Middle frontal gyrus (tissue), 1 donor: ENCODE data around the gene KCNIP4.
A peak's percentile ranks its signal among the peaks of the same experiment; 100 is the strongest.
"Not testable (repeated sequence)": the region's sequence is repeated elsewhere in the genome, so short reads cannot be mapped to it uniquely, and the experiment has no call there.

ENCODE experiments used
- DNase-seq: peaks from one replicate; pipeline ENCODE4 v3.0.0-alpha.2; 2015; ENCODE audit warnings: low spot score; ENCODE audit errors: extremely low spot score

Gene KCNIP4

DNA sequence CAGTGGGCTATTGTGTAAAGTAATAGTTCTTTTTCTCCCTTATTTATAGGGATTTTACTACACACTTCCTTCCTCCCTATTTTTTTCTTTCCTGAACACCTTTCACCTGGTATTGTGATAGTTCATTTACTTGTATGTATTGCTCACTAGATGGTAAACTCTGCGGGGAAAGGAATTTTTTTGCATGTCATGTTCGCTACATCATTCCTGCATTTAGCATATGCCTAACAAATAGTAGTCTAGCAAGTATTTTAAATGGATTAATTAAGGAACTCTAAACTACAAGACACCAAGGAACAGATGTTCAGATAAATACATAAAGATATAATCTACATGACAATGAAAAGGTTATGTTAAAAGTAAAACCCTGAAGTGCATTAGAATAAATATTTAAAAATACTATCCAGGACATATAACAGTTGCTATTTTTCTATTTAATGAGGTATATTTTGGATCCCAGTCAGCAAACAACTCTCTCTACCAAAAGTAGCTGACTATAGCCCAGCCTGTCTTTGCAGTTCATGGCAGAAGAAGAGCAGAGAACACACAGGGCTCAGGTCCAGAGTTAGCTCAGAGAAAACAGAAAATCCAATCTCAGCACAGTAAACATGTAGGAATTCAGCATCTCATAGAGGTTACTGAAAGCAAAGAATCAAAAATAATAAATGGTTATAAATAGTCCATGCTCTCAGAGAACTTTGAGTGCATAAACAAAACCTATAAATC, 1160.5 kb downstream of the KCNIP4 start:
- no peak for DNase-seq

DNA sequence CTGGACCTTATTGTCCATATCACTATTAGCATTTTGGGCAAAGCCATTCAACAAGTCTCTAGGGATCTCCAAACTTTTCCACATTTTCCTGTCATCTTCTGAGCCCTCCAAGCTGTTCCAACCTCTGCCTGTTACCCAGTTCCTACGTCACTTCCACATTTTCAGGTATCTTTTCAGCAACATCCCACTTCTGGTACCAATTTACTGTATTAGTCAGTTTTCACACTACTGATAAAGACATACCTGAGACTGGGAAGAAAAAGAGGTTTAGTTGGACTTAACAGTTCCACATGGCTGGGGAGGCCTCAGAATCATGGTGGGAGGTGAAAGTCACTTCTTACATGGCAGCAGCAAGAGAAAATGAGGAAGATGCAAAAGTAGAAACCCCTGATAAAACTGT, 1165.4 kb downstream of the KCNIP4 start:
- not testable (repeated sequence) for DNase-seq

DNA sequence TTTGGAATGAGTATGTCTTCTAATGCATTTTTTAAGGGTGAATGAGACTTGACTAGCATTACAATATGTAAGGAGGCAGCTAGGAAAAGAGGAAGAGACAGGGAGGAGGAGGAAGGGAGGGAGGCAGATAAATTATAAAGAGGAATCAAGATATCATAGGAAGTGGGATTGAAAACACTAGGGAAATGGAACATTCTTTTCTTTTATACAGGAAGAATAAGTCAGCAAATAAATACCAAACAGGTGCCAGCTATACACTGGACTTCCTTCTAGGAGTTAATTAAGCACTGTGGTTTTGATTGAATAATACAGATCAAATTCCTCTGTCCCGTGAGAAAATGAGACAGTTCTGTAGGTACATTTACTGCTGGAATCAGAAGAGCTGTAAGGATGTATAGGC, 1169.7 kb downstream of the KCNIP4 start:
- DNase-seq: no peak

DNA sequence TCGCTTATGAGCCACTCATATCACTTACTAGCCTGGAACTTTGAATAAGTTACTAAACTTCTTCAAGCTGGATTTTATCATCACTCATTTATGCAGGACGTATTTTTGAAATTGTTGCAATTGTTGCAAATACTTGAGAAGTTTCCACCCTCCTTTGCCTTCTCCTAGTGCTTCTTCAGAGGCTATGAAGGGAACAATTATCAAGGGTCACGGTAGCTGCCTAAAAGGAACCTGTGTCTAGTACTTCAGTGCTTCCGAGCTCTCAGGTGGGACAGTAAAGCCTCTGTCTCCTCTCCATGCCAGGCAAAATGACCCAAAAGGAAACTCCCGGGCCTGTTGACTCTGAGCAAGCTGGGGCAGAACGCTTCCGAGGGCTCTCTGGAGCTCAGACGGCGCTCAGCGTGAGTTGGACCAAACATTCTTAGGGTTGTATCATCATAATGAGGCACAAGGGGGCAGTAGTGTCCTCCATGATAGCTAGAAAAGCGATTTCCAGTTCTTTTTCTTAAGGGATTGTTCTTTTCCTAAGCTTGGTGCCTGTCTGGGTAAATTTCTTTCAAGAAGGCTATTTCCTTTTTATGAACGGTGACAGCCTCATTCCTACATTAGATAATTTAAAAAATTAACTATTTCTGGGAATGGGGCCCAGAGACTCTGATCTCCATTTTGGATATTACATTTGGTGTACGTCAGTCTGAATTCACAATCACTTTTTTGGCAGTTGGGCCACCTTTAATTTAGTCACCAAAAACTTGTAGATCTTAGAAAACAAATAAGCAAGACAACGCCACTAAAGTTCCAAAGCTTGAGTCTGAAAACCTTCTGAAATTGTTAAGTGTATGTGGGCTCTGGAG, 1175.2 kb downstream of the KCNIP4 start:
- peak; percentile 52 for DNase-seq

DNA sequence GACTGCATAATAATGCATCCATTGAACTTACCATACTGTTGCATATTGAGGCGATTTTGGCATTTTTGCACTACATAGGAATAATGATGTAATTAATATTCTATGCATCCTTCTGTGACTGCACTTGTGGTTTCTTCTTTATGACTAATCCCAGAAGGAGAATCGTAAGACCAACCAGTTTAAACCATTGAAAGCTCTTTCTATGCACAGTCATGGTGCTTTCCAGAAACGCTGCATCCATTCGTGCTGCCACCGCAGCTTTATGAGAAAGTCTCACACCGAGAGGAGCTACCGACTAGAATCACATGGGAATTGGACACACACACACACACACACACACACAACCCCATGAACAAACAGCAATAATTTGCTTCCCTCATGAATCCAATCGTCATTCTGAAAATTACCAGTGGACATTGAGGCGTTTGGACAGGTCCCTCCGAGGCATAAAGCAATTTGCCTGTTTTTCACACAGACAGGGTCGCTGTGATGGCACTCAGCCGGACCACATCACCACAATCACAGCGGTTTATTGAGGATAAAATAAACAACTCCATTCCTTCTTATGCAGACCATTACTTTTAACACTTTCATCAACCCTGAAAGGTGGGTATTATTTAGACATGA, 1184.1 kb downstream of the KCNIP4 start:
- DNase-seq: no peak

DNA sequence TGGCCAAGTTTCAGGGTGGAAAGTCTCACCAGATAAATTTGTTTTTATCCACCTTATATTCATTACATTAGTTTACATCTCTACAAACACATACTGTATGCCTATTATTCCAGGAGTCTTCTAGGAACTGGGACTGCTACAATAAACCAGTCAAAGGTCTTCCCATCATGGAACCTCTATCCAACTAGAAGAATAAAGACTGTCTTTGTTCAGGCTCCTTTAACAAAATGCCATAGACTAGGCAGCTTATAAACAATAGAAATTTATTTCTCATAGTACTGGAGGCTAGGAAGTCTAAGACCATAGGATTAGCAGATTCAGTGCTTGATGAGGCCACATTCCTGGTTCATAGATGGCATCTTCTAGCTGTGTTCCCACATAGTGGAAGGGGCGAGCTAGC, 1186.7 kb downstream of the KCNIP4 start:
- no peak for DNase-seq

DNA sequence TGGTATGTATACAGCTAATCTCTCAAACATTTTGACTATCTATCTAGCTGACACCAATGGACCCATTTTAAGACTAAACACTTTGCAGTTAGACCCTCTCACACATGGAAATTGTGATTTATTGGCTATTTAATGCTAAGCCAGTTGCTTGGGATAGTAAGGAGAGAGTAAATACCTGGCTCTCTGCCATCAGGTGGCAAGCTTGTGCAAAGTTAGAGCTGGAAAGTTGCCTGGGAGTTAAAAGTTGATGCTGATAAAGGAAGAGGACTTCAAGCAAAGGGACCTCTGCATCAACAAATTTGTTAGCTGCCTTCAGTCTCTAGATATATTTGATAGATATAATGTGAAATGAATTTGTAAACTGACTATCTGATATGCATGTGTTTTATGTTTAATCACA, 1187.2 kb downstream of the KCNIP4 start:
- no peak for DNase-seq

DNA sequence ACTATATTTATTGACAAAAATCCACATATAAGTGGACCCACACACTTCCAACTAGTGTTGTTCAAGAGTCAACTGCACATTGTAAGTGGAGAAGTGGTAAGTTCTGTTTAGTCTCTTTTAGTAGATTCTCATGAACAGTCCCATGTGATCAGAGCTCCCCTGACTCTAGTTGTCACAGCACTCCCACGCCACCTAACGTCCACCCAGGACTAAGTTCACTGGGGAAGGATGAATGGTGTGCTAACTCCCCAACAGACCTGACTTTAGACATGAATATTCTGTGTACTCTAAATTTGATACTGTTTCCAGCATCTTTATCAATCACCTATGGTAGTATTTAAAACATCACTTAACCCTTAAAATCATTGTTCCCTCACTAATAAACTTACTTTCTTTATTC, 1188.5 kb downstream of the KCNIP4 start:
- no peak for DNase-seq

DNA sequence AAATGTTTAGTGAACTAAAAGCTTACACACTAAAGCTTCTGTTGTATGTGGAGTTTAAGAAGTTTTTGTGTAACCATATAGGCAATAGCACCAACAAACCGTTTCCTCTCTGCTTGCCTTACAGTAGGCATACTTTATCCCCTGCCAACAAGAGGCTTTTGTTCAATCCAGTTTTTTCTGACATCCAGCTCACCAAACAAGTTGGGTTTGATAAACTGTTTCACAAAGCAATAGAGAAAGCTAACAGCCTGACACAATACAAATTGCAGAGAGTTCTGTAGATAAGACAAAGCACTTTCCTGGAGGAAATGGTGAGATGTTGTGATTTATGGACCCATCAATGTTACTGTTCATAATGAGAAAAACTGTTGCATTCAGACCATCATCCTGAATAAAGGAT, 1194.5 kb downstream of the KCNIP4 start:
- no peak for DNase-seq

DNA sequence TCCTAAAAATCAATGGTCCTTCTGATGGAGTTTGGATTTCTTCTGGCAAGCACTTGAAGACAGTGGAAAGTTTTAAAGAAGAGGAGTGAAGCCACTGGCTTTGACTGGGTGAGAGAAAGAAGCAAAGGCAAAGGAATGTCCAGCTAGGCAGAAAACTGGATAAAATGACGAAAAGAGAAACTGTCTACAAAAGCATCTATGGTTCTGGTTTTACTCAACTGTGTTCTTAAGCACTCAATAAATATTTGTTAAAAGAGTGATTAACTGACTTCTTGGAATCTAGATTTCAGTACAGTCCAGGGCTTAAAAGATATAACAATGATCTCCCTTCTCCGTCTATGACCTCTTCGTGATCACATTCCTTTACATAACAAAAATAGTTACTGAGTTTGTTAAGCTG, 1195.9 kb downstream of the KCNIP4 start:
- no peak for DNase-seq

DNA sequence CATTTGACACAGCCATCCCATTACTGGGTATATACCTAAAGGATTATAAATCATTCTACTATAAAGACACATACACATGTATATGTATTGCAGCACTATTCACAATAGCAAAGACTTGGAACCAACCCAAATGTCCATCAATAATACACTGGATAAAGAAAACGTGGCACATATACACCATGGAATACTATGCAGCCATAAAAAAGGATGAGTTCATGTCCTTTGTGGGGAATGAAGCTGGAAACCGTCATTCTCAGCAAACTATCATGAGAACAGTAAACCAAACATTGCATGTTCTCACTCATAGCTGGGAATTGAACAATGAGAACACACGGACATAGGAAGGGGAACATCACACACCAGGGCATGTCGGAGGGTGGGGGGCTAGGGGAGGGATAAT, 1202.6 kb downstream of the KCNIP4 start:
- DNase-seq: not testable (repeated sequence)

DNA sequence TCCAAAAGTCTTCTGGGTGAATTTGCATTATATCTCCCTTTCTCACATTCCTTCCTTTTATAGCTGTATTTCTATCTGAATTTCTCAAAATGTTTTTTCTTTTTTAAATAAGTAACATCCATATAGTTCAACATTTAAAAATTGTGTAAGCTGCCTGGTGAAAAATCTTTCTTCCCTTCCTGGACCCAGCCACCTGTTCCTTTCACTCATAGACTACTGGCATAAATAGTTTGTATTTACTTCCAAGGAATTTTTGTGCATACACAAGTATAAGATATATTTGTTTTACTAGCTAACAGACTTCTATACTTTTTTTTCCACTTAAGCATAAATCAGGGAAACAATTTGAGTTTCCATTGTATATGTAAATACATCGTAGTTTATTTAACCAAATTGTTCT, 1212.6 kb downstream of the KCNIP4 start:
- no peak for DNase-seq

DNA sequence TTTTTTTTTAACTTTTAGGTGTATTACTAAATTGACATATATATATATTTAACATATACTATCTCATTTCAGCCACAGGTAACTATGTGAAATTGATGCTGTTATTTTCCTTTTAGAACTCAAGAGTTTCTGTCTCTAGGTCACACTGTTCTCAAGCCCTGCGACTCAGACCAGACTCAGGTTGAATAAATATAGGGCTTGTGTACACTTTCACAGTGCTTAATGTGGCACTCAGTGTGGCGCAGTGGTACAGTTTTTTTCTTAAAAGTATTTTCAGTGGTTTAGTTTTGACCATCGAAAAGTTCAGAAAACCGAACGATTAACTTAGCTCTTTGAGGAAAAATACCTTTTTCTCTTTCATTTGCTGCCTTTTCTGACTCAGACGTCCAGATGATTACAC, 1223.7 kb downstream of the KCNIP4 start:
- no peak for DNase-seq

DNA sequence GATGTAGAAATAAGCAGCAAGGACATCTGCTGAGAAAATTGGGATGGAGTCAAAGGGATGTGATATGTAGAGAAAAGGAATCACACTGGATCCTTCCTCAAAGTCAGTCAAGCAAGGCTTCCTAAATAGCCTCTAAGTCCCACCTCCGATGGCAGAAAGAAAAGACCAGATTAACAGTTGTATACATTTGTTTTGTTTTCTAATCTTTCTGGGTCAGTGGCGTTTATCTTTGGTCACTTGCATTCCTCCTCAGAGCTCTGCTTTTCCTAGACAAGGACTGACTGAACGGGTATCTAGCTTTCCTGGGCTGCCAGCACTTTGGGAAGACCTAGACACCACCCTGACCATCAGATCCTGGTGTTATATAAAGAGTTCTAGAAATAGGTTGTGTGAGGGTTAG, 1225.1 kb downstream of the KCNIP4 start:
- DNase-seq: no peak

DNA sequence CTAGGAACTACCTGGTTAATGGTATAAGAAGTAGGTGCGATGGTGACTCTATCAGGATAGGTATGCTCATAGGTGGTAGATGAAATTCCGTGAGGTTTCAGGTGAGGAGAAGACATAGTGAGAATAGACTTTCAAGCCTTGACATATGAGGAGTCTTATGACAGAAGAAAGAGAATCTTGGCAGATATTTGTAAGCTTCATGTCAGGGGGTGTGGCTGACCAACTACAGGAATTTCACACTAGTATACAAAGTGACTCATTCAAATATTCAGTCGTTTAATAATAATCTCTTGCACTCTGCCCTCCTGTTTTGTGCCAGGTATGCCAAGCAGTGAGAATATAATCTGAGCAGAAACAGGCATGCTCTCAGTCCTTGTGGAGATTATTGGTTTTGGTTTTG, 1225.6 kb downstream of the KCNIP4 start:
- no peak for DNase-seq

DNA sequence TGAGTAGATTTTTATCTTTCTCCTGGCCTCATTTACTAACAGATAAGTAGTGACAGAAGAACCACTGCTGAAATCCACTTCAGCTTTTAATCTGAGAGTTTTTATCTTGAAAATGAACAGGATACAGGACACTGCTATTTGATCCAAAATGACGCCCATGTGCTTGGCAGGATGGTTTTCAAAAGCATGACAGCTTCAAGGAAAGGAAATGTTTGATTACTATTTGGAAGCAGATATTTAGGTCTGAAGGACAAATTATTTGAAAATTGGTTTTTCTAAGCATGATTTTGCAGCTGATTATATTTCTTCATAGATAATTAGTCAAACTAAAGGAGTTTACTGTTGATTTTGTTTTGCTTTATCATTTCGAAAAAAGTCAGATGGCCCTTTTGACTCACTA, 1237.2 kb downstream of the KCNIP4 start:
- no peak for DNase-seq

DNA sequence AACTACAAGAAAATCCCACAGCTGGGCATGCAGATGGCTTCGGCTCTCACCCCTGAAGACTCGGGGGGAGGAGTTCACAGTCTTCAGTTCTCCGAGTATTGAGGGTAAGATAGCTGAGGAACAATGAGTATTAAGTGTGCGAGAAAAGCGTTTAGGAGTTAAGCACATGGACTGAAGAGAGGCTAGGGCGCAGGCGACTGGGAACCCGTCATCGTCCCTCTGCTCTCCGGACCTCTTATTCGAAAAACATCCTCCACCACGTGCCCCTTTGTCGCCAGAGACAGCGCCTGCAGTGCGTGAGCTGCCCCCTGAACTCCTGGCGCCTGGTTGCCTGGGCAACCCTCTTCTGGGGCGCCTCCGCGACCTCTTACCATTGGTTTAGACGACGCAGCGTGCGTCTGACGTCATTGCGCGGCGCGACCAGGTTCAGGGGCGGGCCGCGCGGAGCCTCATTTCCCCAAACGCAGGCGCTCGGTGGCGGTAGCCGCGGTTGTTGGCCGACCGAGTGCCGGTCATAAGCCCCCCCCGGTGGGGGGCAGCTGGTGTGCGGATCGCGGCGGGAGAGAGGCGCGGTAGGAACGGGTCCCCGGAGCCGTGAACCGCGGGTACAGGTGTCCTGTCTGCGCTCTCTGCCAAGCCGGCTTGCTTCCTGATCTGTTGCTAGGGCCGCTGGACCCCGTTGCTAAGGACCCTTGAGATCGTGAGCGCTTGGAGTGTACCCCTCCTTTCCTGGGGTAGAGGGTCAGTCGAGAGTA, 1248.4 kb downstream of the KCNIP4 start, which contains the start of gene PACRGL:
Gene PACRGL (plus strand): TSS at position 452 of the 755 bp plus-strand sequence. CDS start 4,024 bp downstream, outside the sequence.
- DNase-seq: peak; percentile 93

DNA sequence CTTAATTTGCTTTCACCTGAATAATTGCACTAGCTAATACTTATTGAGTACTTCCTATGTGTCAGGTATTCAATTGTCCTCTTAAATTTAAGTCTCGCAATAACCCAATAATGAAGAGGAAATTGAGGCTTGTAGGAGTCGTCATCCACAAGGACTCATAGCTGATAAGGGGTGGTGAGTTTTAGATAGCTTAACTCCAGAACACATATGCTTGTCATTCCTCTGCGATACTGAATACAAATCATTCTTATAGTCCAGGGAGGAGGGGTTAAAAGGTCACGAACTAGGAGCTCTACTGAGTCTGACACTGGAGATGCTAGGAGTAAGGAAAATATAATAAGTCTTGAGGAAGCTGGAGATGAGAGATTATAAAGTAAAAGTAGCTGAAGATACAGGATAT, 1249.8 kb downstream of the KCNIP4 start:
- no peak for DNase-seq

DNA sequence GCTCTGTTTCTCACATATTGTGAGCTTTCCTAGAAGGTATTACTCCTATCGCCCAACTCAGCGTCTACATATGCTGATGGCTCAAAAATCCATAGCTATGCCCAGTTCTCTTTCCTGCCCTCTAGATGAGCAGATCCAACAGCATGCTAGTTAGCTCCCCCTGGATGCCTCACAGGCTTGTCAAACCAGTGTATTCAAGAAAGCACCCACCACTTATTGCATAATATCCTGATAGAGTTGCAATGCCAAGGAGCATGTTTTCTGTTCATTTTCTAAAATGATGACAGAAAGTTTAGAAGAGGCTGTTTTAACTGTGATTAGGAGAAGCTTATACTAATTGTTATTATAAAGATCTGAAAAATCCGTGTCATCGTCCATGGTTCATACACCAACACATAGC, 1250.2 kb downstream of the KCNIP4 start:
- DNase-seq: no peak

DNA sequence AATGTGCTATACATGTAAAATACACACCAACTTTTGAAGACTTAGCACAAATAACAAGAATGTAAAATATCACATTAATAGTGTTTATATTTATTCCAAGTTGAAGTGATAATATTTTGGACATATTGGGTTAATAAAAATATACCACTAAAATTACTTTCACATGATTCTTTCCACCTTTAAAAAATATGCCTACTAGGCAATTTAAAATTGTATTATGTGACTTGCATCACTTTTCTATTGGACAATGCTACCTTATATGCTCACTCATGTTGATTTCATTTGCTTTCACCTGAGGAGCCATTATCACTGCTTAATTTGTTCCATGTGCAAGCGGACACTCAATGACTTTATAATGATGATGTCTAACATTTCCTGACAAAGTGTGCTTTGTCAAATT, 1251.8 kb downstream of the KCNIP4 start:
- no peak for DNase-seq

DNA sequence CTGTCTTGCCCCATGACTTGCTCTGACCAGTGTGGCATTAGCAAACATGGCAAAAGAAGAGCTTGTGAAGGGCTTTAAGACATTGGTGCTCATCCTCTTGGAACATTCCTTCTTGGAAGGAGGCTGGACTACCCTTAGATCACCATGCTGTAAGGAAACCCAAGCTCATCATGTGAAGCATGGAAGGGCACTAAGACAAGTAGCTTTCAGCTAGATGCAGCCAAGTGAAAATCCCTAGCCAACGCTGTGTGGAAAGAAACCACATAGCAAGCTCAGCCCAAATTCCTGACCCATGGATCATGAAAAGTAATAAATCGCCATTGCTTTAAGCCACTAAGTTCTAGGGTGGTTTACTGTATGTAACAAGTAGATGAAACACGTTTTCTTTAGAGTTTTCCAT, 1260.7 kb downstream of the KCNIP4 start:
- no peak for DNase-seq
